Measurements from ENCODE around the gene FLNB. TPM values are rescaled to one million over a fixed set of nuclear protein-coding genes. Genes with fewer than 3 reads are reported as not detected.

The FLNB gene
- total and polyA plus RNA-seq, 2 of the 4 experiments (the other 2 are of a cell fraction): 78.0 to 136 TPM

DNA sequence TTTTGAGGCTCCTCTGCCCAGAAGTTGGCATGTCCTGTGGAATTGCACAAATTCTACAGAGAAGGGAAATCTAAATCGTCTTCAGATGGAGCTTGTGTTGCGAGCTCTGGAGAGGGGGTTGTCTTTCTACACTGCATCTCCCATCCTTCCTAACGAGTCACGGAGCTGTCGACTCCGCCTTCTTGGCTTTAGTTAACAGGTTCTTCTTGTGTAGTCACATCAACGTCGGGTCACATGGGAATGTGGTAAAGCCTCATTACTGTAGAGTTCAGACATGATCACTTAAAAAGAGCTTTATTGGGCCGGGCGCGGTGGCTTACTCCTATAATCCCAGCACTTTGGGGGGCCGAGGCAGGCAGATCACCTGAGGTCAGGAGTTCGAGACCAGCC lies 142.6 kb downstream of the FLNB start:
- Histone ChIP-seq H4K8ac (ENCODE audit: low read depth in 2 of 2, low read length in 2 of 2) (no peak overlapping the region), H3K27ac (ENCODE audit: insufficient read depth, low read length) (no peak overlapping the region), H2BK15ac (ENCODE audit: low read depth, low read length) (no peak overlapping the region), H3K56ac (ENCODE audit: extremely low read depth, insufficient read depth, low read length) (no peak overlapping the region), H3K9ac (ENCODE audit: low read depth, low read length) (no peak overlapping the region), H2BK120ac (ENCODE audit: low read depth, low read length) (no peak overlapping the region), H3K18ac (ENCODE audit: low read depth, low read length) (no peak overlapping the region), H4K20me1 (ENCODE audit: insufficient read depth, low read length) (peaks cover 6% of the 10 kb centered on the region), H3K9me3 (ENCODE audit: control insufficient read depth, insufficient read depth, low read length) (no peaks in the 10 kb centered on the region), H3K4ac (ENCODE audit: low read depth, low read length) (no peak overlapping the region), H4K91ac (ENCODE audit: insufficient read depth, low read depth, low read length) (no peak overlapping the region), H3K4me1 (ENCODE audit: control insufficient read depth, insufficient read depth, low read length) (no peaks in the 10 kb centered on the region), H2AK9ac (replicated peaks; ENCODE audit: low read depth, low read length, poor library complexity) (no peak overlapping the region), H2AFZ (replicated peaks; ENCODE audit: low read length, poor library complexity) (no peak overlapping the region), H3K4me2 (ENCODE audit: low read depth, low read length) (no peak overlapping the region), H3K4me3 (ENCODE audit: insufficient read depth, low read depth, low read length) (no peak overlapping the region), H4K5ac (ENCODE audit: low read depth, low read length) (no peak overlapping the region), H2AK5ac (ENCODE audit: low read depth, low read length) (no peak overlapping the region), H3K79me1 (ENCODE audit: low read depth in 1 of 2, low read length in 2 of 2) (peaks cover 19 to 28% of the 10 kb centered on the region in 2 experiments), H2BK20ac (ENCODE audit: low read depth, low read length) (no peak overlapping the region), H3K36me3 (ENCODE audit: control insufficient read depth, insufficient read depth, low read length) (peaks cover 82% of the 10 kb centered on the region), H3K14ac (replicated peaks; ENCODE audit: low read depth, low read length) (no peak overlapping the region), H3K27me3 (ENCODE audit: control insufficient read depth, insufficient read depth, low read length) (no peaks in the 10 kb centered on the region), H3K9me1 (ENCODE audit: insufficient read depth, low read length) (peaks cover 29% of the 10 kb centered on the region), H3K23ac (ENCODE audit: low read depth, low read length) (no peak overlapping the region), H2BK5ac (ENCODE audit: low read depth, low read length, poor library complexity, severe bottlenecking) (no peak overlapping the region)
- CTCF ChIA-PET: interaction anchor here (0.7 to 1.1 kb wide), 2 partner anchors 16 to 28 kb away, joined by 3 to 4 read pairs; no protein-coding TSS in a partner anchor
- ATAC-seq (ENCODE audit: low read depth) (no peak), DNase-seq (no peak)
- no peak for TF ChIP-seq BHLHE40 (IDR thresholded peaks at IDR 0.05; ENCODE audit: low read depth, low read length)
- no peak for TF ChIP-seq USF2 (IDR thresholded peaks at IDR 0.05; ENCODE audit: low read depth, low read length)
- TF ChIP-seq MXI1 (IDR thresholded peaks at IDR 0.05; ENCODE audit: borderline replicate concordance, low read depth, low read length): no peak
- TF ChIP-seq POLR2A (IDR thresholded peaks at IDR 0.05; ENCODE audit: low read depth, low read length): no peak
- TF ChIP-seq SMC3 (IDR thresholded peaks at IDR 0.05; ENCODE audit: low read depth, low read length): no peak
- no peak for TF ChIP-seq MAZ (IDR thresholded peaks at IDR 0.05; ENCODE audit: borderline replicate concordance, low read depth, low read length)
- TF ChIP-seq MAFK (IDR thresholded peaks at IDR 0.05; ENCODE audit: low read depth, low read length): no peak
- TF ChIP-seq RCOR1 (IDR thresholded peaks at IDR 0.05; ENCODE audit: insufficient replicate concordance, low read length): no peak
- TF ChIP-seq CHD1 (IDR thresholded peaks at IDR 0.05; ENCODE audit: low read depth, low read length): no peak
- TF ChIP-seq RFX5 (IDR thresholded peaks at IDR 0.05; ENCODE audit: low read depth, low read length): no peak
- TF ChIP-seq, protein P1, sequence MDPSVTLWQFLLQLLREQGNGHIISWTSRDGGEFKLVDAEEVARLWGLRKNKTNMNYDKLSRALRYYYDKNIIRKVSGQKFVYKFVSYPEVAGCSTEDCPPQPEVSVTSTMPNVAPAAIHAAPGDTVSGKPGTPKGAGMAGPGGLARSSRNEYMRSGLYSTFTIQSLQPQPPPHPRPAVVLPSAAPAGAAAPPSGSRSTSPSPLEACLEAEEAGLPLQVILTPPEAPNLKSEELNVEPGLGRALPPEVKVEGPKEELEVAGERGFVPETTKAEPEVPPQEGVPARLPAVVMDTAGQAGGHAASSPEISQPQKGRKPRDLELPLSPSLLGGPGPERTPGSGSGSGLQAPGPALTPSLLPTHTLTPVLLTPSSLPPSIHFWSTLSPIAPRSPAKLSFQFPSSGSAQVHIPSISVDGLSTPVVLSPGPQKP (IDR thresholded peaks at IDR 0.05; ENCODE audit: borderline replicate concordance, low read depth, low read length): no peak
- TF ChIP-seq, protein P2, sequence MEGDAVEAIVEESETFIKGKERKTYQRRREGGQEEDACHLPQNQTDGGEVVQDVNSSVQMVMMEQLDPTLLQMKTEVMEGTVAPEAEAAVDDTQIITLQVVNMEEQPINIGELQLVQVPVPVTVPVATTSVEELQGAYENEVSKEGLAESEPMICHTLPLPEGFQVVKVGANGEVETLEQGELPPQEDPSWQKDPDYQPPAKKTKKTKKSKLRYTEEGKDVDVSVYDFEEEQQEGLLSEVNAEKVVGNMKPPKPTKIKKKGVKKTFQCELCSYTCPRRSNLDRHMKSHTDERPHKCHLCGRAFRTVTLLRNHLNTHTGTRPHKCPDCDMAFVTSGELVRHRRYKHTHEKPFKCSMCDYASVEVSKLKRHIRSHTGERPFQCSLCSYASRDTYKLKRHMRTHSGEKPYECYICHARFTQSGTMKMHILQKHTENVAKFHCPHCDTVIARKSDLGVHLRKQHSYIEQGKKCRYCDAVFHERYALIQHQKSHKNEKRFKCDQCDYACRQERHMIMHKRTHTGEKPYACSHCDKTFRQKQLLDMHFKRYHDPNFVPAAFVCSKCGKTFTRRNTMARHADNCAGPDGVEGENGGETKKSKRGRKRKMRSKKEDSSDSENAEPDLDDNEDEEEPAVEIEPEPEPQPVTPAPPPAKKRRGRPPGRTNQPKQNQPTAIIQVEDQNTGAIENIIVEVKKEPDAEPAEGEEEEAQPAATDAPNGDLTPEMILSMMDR (conservative IDR thresholded peaks at IDR 0.05; ENCODE audit: low read depth, low read length): no peak
- no peak for TF ChIP-seq FOS (IDR thresholded peaks at IDR 0.05; ENCODE audit: low read depth, low read length)
- TF ChIP-seq NFE2L2 (IDR thresholded peaks at IDR 0.05; ENCODE audit: low read depth, low read length): no peak
- no peak for TF ChIP-seq RAD21 (IDR thresholded peaks at IDR 0.05; ENCODE audit: low read length)
- TF ChIP-seq CEBPB (IDR thresholded peaks at IDR 0.05; ENCODE audit: low read depth, low read length): no peak
- POLR2A ChIA-PET (ENCODE audit: unreplicated experiment): no interaction called here
- BruUV-seq (replicated peaks): no TSS peak
- in situ Hi-C loops (cut with MboI; ENCODE audit: low sequenced_read_pairs): no loop called here
- WGBS, 2 experiments (ENCODE audit: extremely low coverage in 2 of 2, insufficient read length in 1 of 2): 100% methylated on average over 1 of the region's 13 CpGs; no CpG with 5 or more reads in 1 of the 2 experiments
- dilution Hi-C loops (cut with HindIII; ENCODE audit: low sequenced_read_pairs, unreplicated experiment): no loop called here
- intact Hi-C loops (cut with micrococcal nuclease): no loop called here
